ENCODE data around the gene NONO. TPM values are rescaled to one million over a fixed set of nuclear protein-coding genes. Genes with fewer than 3 reads are reported as not detected.

NONO gene
- total and polyA plus RNA-seq, 2 of the 4 experiments (the other 2 are of a cell fraction): 199 to 609 TPM

DNA sequence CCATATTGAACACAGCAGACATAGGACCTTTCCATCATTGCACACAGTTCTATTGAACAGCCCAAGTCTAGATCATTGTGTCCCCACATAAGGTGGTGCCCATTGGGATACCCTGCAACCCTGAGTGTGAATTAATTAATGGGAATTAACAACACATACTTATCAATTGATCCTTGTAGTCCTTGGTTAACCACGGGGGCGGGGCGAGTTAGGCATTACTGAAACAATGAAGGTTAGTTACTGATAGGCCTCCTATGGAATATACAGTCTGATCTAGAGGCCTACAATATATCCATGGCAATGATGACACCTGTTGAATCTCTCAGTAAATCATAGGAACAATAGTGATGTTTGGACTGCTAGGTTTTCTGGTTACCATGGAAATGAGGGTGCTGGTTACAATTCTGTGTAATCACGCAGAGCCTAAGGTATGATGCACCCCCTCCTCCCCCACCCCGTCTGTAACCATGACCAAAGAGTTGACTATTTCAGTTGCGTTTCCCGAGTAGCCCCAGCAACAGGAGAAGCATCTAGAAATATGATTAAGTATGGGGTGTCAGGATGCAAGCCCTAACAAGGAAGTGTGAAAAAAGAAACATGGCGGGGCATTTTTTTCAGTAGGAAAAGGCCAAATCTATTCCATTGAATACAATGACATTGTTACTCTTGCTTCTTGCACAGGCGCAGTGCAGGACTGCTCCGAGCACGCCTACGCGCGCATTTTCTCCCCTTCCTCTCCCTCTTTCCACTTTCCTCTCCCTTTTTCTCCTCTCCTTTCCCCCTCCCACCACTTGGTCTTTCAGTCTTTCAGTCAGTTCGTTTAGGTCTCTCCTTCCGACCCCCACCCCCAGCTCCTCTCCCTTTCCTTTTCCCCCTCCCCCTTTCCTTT, 677 bp upstream of the NONO start:
- peak overlapping the region; percentile 80 for H2AFZ ChIP-seq (replicated peaks; ENCODE audit: low read length, poor library complexity)
- peak; percentile 59 for ATAC-seq (ENCODE audit: low read depth)
- no peaks in the 10 kb centered on the region for H3K9me1 ChIP-seq (ENCODE audit: insufficient read depth, low read length)
- peak overlapping the region; percentile 48 for H2AK9ac ChIP-seq (replicated peaks; ENCODE audit: low read depth, low read length, poor library complexity)
- BruUV-seq (replicated peaks): no TSS peak
- H3K27me3 ChIP-seq (ENCODE audit: control insufficient read depth, insufficient read depth, low read length): no peaks in the 10 kb centered on the region
- peak overlapping the region; percentile 84 for H3K56ac ChIP-seq (ENCODE audit: extremely low read depth, insufficient read depth, low read length)
- WGBS, 2 experiments (ENCODE audit: extremely low coverage in 2 of 2, insufficient read length in 1 of 2): 63% methylated on average over 7 of the region's 16 CpGs; no CpG with 5 or more reads in 1 of the 2 experiments
- peak overlapping the region; percentile 90 to 99 for H4K8ac ChIP-seq (ENCODE audit: low read depth in 2 of 2, low read length in 2 of 2)
- H3K4me2 ChIP-seq (ENCODE audit: low read depth, low read length): peak overlapping the region; percentile 87
- H4K91ac ChIP-seq (ENCODE audit: insufficient read depth, low read depth, low read length): peak overlapping the region; percentile 80
- DNase-seq: peak; percentile 45
- peak overlapping the region; percentile 63 for H3K4me3 ChIP-seq (ENCODE audit: insufficient read depth, low read depth, low read length)
- peak overlapping the region; percentile 98 for H3K27ac ChIP-seq (ENCODE audit: insufficient read depth, low read length)
- H4K5ac ChIP-seq (ENCODE audit: low read depth, low read length): peak overlapping the region; percentile 97
- no peaks in the 10 kb centered on the region for H3K4me1 ChIP-seq (ENCODE audit: control insufficient read depth, insufficient read depth, low read length)
- ChIA-PET CTCF (interaction anchor here (0.7 kb wide), 1 partner anchor 135 kb away, joined by 4 read pairs; no protein-coding TSS in a partner anchor), POLR2A (ENCODE audit: unreplicated experiment) (interaction anchor here (0.6 to 0.9 kb wide), 2 partner anchors 10 to 78 kb away, joined by 3 read pairs; no protein-coding TSS in a partner anchor)
- peak overlapping the region; percentile 86 for H2BK120ac ChIP-seq (ENCODE audit: low read depth, low read length)
- peak overlapping the region; percentile 87 for H3K4ac ChIP-seq (ENCODE audit: low read depth, low read length)
- peak overlapping the region; percentile 48; the same call in 1 of the 2 replicates for H2AK5ac ChIP-seq (ENCODE audit: low read depth, low read length)
- H4K20me1 ChIP-seq (ENCODE audit: insufficient read depth, low read length): peaks cover 23% of the 10 kb centered on the region
- no peaks in the 10 kb centered on the region; a peak in 1 of 4 replicates for H3K79me1 ChIP-seq (ENCODE audit: low read depth in 1 of 2, low read length in 2 of 2)
- intact Hi-C loops (cut with micrococcal nuclease): loop anchor here (5.0 kb wide), 1 partner anchor 85 kb away; the partner anchor contains the start of gene TAF1
- H3K36me3 ChIP-seq (ENCODE audit: control insufficient read depth, insufficient read depth, low read length): peaks cover 6% of the 10 kb centered on the region
- peak overlapping the region; percentile 97 for H3K18ac ChIP-seq (ENCODE audit: low read depth, low read length)
- peak overlapping the region; percentile 67; the same call in 2 of the 3 replicates for H2BK15ac ChIP-seq (ENCODE audit: low read depth, low read length)
- in situ Hi-C loops (cut with MboI; ENCODE audit: low sequenced_read_pairs): no loop called here
- peak overlapping the region; percentile 58; the same call in 1 of the 2 replicates for H3K23ac ChIP-seq (ENCODE audit: low read depth, low read length)
- peak overlapping the region; percentile 95 for H2BK5ac ChIP-seq (ENCODE audit: low read depth, low read length, poor library complexity, severe bottlenecking)
- dilution Hi-C loops (cut with HindIII; ENCODE audit: low sequenced_read_pairs, unreplicated experiment): no loop called here
- H2BK20ac ChIP-seq (ENCODE audit: low read depth, low read length): 0 out of 2 replicates have a peak overlapping the region, but pooled peaks have one; percentile 45
- peak overlapping the region; percentile 90 for H3K9ac ChIP-seq (ENCODE audit: low read depth, low read length)
- peaks cover 2% of the 10 kb centered on the region; the same call in 1 of the 2 replicates for H3K9me3 ChIP-seq (ENCODE audit: control insufficient read depth, insufficient read depth, low read length)
- peak overlapping the region; percentile 89 for H3K14ac ChIP-seq (replicated peaks; ENCODE audit: low read depth, low read length)
- no peak for TF ChIP-seq SMC3 (IDR thresholded peaks at IDR 0.05; ENCODE audit: low read depth, low read length)
- no peak for TF ChIP-seq CHD1 (IDR thresholded peaks at IDR 0.05; ENCODE audit: low read depth, low read length)
- no peak for TF ChIP-seq RAD21 (IDR thresholded peaks at IDR 0.05; ENCODE audit: low read length)
- no peak for TF ChIP-seq RCOR1 (IDR thresholded peaks at IDR 0.05; ENCODE audit: insufficient replicate concordance, low read length)
- no peak for TF ChIP-seq NFE2L2 (IDR thresholded peaks at IDR 0.05; ENCODE audit: low read depth, low read length)
- TF ChIP-seq FOS (IDR thresholded peaks at IDR 0.05; ENCODE audit: low read depth, low read length): no peak
- TF ChIP-seq, protein P1, sequence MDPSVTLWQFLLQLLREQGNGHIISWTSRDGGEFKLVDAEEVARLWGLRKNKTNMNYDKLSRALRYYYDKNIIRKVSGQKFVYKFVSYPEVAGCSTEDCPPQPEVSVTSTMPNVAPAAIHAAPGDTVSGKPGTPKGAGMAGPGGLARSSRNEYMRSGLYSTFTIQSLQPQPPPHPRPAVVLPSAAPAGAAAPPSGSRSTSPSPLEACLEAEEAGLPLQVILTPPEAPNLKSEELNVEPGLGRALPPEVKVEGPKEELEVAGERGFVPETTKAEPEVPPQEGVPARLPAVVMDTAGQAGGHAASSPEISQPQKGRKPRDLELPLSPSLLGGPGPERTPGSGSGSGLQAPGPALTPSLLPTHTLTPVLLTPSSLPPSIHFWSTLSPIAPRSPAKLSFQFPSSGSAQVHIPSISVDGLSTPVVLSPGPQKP (IDR thresholded peaks at IDR 0.05; ENCODE audit: borderline replicate concordance, low read depth, low read length): no peak
- no peak for TF ChIP-seq MXI1 (IDR thresholded peaks at IDR 0.05; ENCODE audit: borderline replicate concordance, low read depth, low read length)
- TF ChIP-seq BHLHE40 (IDR thresholded peaks at IDR 0.05; ENCODE audit: low read depth, low read length): no peak
- TF ChIP-seq, protein P2, sequence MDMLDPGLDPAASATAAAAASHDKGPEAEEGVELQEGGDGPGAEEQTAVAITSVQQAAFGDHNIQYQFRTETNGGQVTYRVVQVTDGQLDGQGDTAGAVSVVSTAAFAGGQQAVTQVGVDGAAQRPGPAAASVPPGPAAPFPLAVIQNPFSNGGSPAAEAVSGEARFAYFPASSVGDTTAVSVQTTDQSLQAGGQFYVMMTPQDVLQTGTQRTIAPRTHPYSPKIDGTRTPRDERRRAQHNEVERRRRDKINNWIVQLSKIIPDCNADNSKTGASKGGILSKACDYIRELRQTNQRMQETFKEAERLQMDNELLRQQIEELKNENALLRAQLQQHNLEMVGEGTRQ (IDR thresholded peaks at IDR 0.05; ENCODE audit: low read depth, low read length): no peak
- TF ChIP-seq, protein P3, sequence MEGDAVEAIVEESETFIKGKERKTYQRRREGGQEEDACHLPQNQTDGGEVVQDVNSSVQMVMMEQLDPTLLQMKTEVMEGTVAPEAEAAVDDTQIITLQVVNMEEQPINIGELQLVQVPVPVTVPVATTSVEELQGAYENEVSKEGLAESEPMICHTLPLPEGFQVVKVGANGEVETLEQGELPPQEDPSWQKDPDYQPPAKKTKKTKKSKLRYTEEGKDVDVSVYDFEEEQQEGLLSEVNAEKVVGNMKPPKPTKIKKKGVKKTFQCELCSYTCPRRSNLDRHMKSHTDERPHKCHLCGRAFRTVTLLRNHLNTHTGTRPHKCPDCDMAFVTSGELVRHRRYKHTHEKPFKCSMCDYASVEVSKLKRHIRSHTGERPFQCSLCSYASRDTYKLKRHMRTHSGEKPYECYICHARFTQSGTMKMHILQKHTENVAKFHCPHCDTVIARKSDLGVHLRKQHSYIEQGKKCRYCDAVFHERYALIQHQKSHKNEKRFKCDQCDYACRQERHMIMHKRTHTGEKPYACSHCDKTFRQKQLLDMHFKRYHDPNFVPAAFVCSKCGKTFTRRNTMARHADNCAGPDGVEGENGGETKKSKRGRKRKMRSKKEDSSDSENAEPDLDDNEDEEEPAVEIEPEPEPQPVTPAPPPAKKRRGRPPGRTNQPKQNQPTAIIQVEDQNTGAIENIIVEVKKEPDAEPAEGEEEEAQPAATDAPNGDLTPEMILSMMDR (conservative IDR thresholded peaks at IDR 0.05; ENCODE audit: low read depth, low read length): no peak
- TF ChIP-seq CEBPB (IDR thresholded peaks at IDR 0.05; ENCODE audit: low read depth, low read length): no peak

Data from IMR-90 (cell line).